ENCODE data around the gene RFTN1. TPM values are rescaled to one million over a fixed set of nuclear protein-coding genes. Genes with fewer than 3 reads are reported as not detected.

The RFTN1 gene
- total RNA-seq, 3 donors from 2014 or later (not counting 1 experiment from before 2014, with no cell fraction given), result 112 to 135 (median 115) TPM

DNA sequence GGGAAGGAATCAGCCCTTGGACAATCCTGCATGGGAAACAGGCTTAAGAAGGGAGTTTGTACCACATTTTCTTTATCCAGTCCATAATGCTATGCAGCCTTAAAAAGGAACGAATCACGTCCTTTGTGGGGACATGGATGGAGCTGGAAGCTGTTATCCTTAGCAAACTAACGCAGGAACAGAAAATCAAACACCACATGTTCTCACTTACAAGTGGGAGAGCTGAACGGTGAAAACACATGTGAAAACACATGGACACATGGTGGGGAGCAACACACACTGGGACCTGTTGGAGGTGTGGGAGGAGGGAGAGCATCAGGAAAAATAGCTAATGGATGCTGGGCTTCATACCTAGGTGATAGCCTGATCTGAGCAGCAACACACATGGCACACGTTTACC is 178.2 kb downstream of the RFTN1 start:
- ATAC-seq (no peak), DNase-seq (peak in 1 of 2 donors; percentile 4)
- TF ChIP-seq, protein P1, sequence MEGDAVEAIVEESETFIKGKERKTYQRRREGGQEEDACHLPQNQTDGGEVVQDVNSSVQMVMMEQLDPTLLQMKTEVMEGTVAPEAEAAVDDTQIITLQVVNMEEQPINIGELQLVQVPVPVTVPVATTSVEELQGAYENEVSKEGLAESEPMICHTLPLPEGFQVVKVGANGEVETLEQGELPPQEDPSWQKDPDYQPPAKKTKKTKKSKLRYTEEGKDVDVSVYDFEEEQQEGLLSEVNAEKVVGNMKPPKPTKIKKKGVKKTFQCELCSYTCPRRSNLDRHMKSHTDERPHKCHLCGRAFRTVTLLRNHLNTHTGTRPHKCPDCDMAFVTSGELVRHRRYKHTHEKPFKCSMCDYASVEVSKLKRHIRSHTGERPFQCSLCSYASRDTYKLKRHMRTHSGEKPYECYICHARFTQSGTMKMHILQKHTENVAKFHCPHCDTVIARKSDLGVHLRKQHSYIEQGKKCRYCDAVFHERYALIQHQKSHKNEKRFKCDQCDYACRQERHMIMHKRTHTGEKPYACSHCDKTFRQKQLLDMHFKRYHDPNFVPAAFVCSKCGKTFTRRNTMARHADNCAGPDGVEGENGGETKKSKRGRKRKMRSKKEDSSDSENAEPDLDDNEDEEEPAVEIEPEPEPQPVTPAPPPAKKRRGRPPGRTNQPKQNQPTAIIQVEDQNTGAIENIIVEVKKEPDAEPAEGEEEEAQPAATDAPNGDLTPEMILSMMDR (IDR thresholded peaks at IDR 0.05), result no peak
- Histone ChIP-seq H3K36me3 (ENCODE audit: control insufficient read depth, insufficient read depth, low read length) (peaks cover 42% of the 10 kb centered on the region), H3K4me1 (ENCODE audit: control insufficient read depth, insufficient read depth, low read length) (peaks cover 30% of the 10 kb centered on the region), H3K9me3 (ENCODE audit: control insufficient read depth, insufficient read depth, low read length) (peaks cover 3% of the 10 kb centered on the region), H3K27me3 (ENCODE audit: control insufficient read depth, insufficient read depth, low read length) (no peaks in the 10 kb centered on the region), H3K4me3 (ENCODE audit: low read length) (no peak overlapping the region), H3K27ac (ENCODE audit: low read length) (no peak overlapping the region)
- Mint-ChIP-seq H3K4me1 (peaks cover 48 to 69% of the 10 kb centered on the region in 2 donors), H3K27me3 (ENCODE audit: low read depth in 2 of 2) (no peaks in the 10 kb centered on the region), H3K4me3 (no peak overlapping the region), H3K9me3 (peaks cover 5 to 7% of the 10 kb centered on the region in 2 donors), H3K36me3 (peaks cover 26% of the 10 kb centered on the region), H3K27ac (peak overlapping the region; percentile 71 to 74)
- WGBS (ENCODE audit: insufficient coverage), result 64% methylated on average over 2 of the region's 5 CpGs
- intact Hi-C loops (cut with micrococcal nuclease), result no loop called here

DNA sequence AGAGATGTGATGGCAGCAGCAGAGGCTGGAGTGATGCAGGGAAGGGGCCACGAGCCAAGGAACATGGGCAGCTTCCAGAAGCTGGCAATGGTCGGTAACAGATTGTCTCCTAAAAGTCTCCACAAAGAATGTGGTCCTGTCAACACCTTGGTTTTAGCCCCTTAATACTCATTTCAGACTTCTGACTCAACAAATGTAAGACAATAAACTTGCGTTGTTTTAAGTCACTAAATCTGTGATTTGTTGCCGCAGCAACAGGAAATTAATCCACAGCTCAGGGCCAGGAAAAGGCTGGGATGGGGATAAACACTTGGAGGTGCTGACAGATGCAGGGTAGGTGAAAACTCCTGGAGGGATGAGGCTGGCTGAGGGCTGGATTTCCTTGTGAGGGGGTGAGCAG is 178.6 kb downstream of the RFTN1 start:
- DNase-seq, result peak in 1 of 2 donors; percentile 3
- 72% methylated on average over 4 of the region's 4 CpGs for whole genome bisulfite sequencing (ENCODE audit: insufficient coverage)
- H3K4me1 Mint-ChIP-seq, result peaks cover 43 to 68% of the 10 kb centered on the region in 2 donors
- Histone ChIP-seq H3K9me3 (ENCODE audit: control insufficient read depth, insufficient read depth, low read length) (peaks cover 3% of the 10 kb centered on the region), H3K4me3 (ENCODE audit: low read length) (no peak overlapping the region), H3K27me3 (ENCODE audit: control insufficient read depth, insufficient read depth, low read length) (no peaks in the 10 kb centered on the region), H3K4me1 (ENCODE audit: control insufficient read depth, insufficient read depth, low read length) (peaks cover 30% of the 10 kb centered on the region), H3K27ac (ENCODE audit: low read length) (no peak overlapping the region), H3K36me3 (ENCODE audit: control insufficient read depth, insufficient read depth, low read length) (peaks cover 45% of the 10 kb centered on the region)
- intact Hi-C loops (cut with micrococcal nuclease), result no loop called here
- TF ChIP-seq, protein P1 (IDR thresholded peaks at IDR 0.05), result no peak
- no peaks in the 10 kb centered on the region for H3K27me3 Mint-ChIP-seq (ENCODE audit: low read depth in 2 of 2)
- H3K9me3 Mint-ChIP-seq, result peaks cover 5 to 7% of the 10 kb centered on the region in 2 donors
- peaks cover 28% of the 10 kb centered on the region for H3K36me3 Mint-ChIP-seq
- H3K4me3 Mint-ChIP-seq, result no peak overlapping the region
- H3K27ac Mint-ChIP-seq, result peak overlapping the region; percentile 71 to 74
- ATAC-seq, result no peak

DNA sequence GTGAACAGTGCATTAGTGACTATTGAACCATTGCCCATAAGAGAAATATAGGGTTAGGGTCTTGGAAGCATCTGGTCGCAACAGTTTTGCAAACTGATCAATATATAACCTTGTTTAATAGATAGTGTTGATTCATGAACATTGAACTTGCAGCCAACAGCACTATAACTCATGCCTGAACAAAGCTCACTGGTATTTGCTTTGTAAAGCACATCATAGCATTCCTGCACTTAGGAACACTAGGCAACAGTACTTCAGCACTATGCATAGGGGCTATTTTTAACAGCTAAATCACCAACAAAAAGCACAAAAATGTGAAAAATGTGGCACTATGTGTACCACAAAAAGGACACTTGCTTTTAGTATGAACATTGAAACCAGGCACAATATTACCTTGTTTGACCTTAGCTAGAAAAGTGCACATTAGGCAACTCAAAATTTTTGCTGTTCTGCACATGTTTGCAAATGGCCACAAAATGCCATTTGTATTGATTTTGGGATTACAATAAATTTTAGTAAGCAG is 180.5 kb downstream of the RFTN1 start:
- no CpG with 5 or more reads among the region's 1 CpG for WGBS (ENCODE audit: insufficient coverage)
- no peaks in the 10 kb centered on the region for H3K27me3 Mint-ChIP-seq (ENCODE audit: low read depth in 2 of 2)
- TF ChIP-seq, protein P1 (IDR thresholded peaks at IDR 0.05), result no peak
- Histone ChIP-seq H3K9me3 (ENCODE audit: control insufficient read depth, insufficient read depth, low read length) (peaks cover 3% of the 10 kb centered on the region), H3K27ac (ENCODE audit: low read length) (no peak overlapping the region), H3K27me3 (ENCODE audit: control insufficient read depth, insufficient read depth, low read length) (no peaks in the 10 kb centered on the region), H3K36me3 (ENCODE audit: control insufficient read depth, insufficient read depth, low read length) (peaks cover 53% of the 10 kb centered on the region), H3K4me1 (ENCODE audit: control insufficient read depth, insufficient read depth, low read length) (peaks cover 13% of the 10 kb centered on the region), H3K4me3 (ENCODE audit: low read length) (no peak overlapping the region)
- H3K36me3 Mint-ChIP-seq, result peaks cover 28% of the 10 kb centered on the region
- DNase-seq, result no peak
- intact Hi-C loops (cut with micrococcal nuclease), result no loop called here
- no peak overlapping the region for H3K4me3 Mint-ChIP-seq
- peaks cover 5 to 7% of the 10 kb centered on the region in 2 donors for H3K9me3 Mint-ChIP-seq
- no peak for ATAC-seq
- peaks cover 29 to 49% of the 10 kb centered on the region in 2 donors for H3K4me1 Mint-ChIP-seq
- H3K27ac Mint-ChIP-seq, result peak overlapping the region; percentile 3 to 69
